Naive thymus-derived CD8-positive, alpha-beta T cell (primary cell): ENCODE measurements around the gene CAV2. TPM values are rescaled to one million over a fixed set of nuclear protein-coding genes. Genes with fewer than 3 reads are reported as not detected.

Source experiments
- ATAC-seq, 2 donors: fragments of 150-1000 bp; cut with Tn5 transposase in 1 of 2; sonication (Bioruptor Pico), chemical (Tn5 transposase) in 1 of 2; 1 replicate in 1 of 2; 2 replicates in 1 of 2; pipeline ENCODE4 v1.10.0; 2021; ENCODE audit warnings: mild to moderate bottlenecking in 2 of 2, moderate library complexity in 2 of 2
- POLR2A ChIA-PET: fragments of 350-600 bp; sonication (Branson Sonifier 250); formaldehyde crosslinking; loops from one replicate; lab custom pipeline; 2021; ENCODE audit warnings: antibody characterized with exemption; lab: Charles Lee
- DNase-seq, 10 donors: peaks; one replicate each; pipeline versions ENCODE4 v3.0.0 to v3.0.0-alpha.2; 2020 to 2022
- H3K27ac Mint-ChIP-seq, 10 donors: one replicate each; pipeline ENCODE4 v1.8.0; 2020 to 2022; ENCODE audit warnings: mild to moderate bottlenecking in 10 of 10, mixed read lengths in 10 of 10, moderate library complexity in 4 of 10, inconsistent platforms in 1 of 10
- H3K27me3 Mint-ChIP-seq, 5 donors: one replicate each; pipeline ENCODE4 v1.8.0; 2021 to 2022; ENCODE audit warnings: mixed read lengths in 5 of 5
- H3K36me3 Mint-ChIP-seq, 3 donors: one replicate each; pipeline ENCODE4 v1.8.0; 2020 to 2022; ENCODE audit warnings: mixed read lengths in 3 of 3, mild to moderate bottlenecking in 2 of 3, inconsistent platforms in 1 of 3
- H3K4me1 Mint-ChIP-seq, 4 donors: one replicate each; pipeline ENCODE4 v1.8.0; 2021 to 2022; ENCODE audit warnings: mixed read lengths in 4 of 4
- H3K4me3 Mint-ChIP-seq, 10 donors: one replicate each; pipeline ENCODE4 v1.8.0; 2020 to 2022; ENCODE audit warnings: mild to moderate bottlenecking in 10 of 10, mixed read lengths in 10 of 10, moderate library complexity in 6 of 10, inconsistent platforms in 1 of 10
- H3K9me3 Mint-ChIP-seq, 9 donors: one replicate each; pipeline ENCODE4 v1.8.0; 2020 to 2022; ENCODE audit warnings: mixed read lengths in 9 of 9, mild to moderate bottlenecking in 3 of 9, inconsistent platforms in 1 of 9, moderate library complexity in 1 of 9
- polyA plus RNA-seq, 3 donors: library from polyadenylated mRNA; unstranded; fragments of 300-500 nt; fragmentation: Illumina TruSeq; gene quantifications; one replicate each; pipeline ENCODE4 v1.2.3, GENCODE V29; 2021
- total RNA-seq, 8 experiments: library from RNA in 2 of 8; stranded (reverse) in 2 of 8; gene quantifications; one replicate each; pipeline ENCODE4 v1.2.3 and lab custom pipeline; 2021 to 2026

CAV2 gene
- total and polyA plus RNA-seq, 5 experiments from 2014 or later = not detected

DNA sequence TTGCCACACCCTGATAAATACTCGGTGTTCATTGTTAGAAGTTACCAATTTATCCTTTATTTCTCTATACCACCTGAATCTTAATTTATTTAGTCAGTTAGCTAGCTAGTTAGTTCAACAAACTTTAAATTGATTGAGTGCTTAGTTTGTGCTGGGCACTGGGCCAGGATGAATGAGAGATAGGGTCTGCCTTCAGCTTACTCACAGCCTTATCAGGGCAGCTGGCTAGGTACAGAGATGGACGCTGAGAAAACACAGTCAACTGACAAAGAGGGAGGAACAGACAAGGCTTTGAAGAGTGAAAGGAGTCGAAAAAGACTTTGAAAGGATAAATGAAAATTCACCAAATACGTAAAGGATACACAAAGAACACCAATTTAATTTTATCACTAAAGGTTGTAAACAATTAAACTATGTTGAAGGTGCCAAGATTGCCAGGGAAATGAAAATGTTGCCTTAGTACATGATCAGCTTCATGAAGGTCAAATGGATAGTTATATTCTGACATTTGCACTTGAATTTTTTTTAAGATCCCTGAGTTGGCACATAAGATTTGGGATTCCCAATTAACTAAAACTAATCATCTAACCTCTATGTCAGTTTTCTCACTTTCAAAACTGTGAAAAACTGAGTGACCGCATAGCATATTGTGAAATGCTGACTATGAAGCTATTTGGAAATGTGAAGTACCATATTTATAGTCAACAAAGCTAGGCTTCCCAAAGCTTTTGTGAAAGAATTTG is 2.1 kb downstream of the CAV2 start:
- DNase-seq = no peak
- Mint-ChIP-seq H3K36me3 (peaks cover 0 to 4% (median 0%) of the 10 kb centered on the region in 3 donors), H3K4me3 (peak overlapping the region in 1 of 10 donors; percentile 43), H3K27me3 (peaks cover 34 to 74% (median 40%) of the 10 kb centered on the region in 5 donors), H3K9me3 (peaks cover 0 to 5% (median 0%) of the 10 kb centered on the region in 9 donors), H3K27ac (no peak overlapping the region), H3K4me1 (peaks cover 8 to 12% (median 12%) of the 10 kb centered on the region in 4 donors)
- ATAC-seq = no peak
- POLR2A ChIA-PET = no interaction called here

- peaks cover 33 to 65% (median 40%) of the 10 kb centered on the region in 5 donors for H3K27me3 Mint-ChIP-seq
- no peak overlapping the region for H3K4me3 Mint-ChIP-seq
- ATAC-seq (no peak), DNase-seq (no peak)
- POLR2A ChIA-PET = no interaction called here
- peaks cover 8 to 12% (median 12%) of the 10 kb centered on the region in 4 donors for H3K4me1 Mint-ChIP-seq
- H3K27ac Mint-ChIP-seq = no peak overlapping the region
- H3K36me3 Mint-ChIP-seq = peaks cover 0 to 4% (median 0%) of the 10 kb centered on the region in 3 donors
- H3K9me3 Mint-ChIP-seq = peaks cover 0 to 5% (median 0%) of the 10 kb centered on the region in 9 donors
These were observed 2.9 kb downstream of the CAV2 start for GRCh38 chr7:116502201-116503096.

DNA sequence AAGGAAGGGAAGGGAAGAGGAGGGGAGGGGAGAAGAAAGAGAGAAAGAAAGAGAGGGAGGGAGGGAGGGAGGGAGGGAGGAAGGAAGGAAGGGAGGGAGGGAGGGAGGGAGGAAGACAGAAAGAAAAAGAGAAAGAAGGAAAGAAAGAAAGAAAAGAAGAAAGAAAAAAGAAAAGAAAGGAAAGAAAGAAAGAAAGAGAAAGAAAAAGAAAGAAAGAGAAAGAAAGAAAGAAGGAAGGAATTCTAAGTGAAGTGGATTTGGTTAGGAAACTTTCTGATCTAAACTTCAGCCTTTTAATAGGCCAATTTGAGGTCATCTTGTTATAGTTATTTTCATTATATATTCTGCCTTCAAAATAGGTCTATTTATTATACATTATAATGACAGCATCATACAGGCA is 4.3 kb downstream of the CAV2 start:
- peaks cover 8 to 12% (median 10%) of the 10 kb centered on the region in 4 donors for H3K4me1 Mint-ChIP-seq
- H3K9me3 Mint-ChIP-seq = peaks cover 0 to 5% (median 0%) of the 10 kb centered on the region in 9 donors
- no peak for DNase-seq
- peaks cover 25 to 52% (median 30%) of the 10 kb centered on the region in 5 donors for H3K27me3 Mint-ChIP-seq
- no peak overlapping the region for H3K4me3 Mint-ChIP-seq
- POLR2A ChIA-PET = no interaction called here
- ATAC-seq = no peak
- peaks cover 0 to 4% (median 0%) of the 10 kb centered on the region in 3 donors for H3K36me3 Mint-ChIP-seq
- no peak overlapping the region for H3K27ac Mint-ChIP-seq

DNA sequence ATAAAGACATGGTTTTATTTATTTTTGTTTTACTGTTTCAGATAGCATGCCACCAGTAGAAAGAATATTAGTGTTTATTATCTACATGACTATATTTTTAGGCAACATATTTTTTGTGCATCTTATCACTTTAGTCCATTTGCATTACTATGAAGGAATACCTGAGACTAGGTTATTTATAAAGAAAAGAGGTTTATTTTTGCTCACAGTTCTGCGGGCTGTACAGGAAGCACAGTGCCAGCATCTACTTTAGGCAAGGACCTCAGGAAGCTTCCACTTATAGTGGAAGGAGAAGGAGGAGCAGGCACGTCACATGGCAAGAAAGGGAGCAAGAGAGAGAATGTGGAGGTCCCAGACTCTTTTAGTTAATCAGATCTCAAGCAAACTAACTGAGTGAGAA is 5.7 kb downstream of the CAV2 start:
- DNase-seq (no peak), ATAC-seq (no peak)
- peaks cover 0 to 5% (median 0%) of the 10 kb centered on the region in 9 donors for H3K9me3 Mint-ChIP-seq
- H3K27me3 Mint-ChIP-seq = peaks cover 23 to 53% (median 31%) of the 10 kb centered on the region in 5 donors
- H3K4me1 Mint-ChIP-seq = peaks cover 5 to 7% (median 6%) of the 10 kb centered on the region in 4 donors
- POLR2A ChIA-PET = no interaction called here
- H3K27ac Mint-ChIP-seq = no peak overlapping the region
- no peak overlapping the region for H3K4me3 Mint-ChIP-seq
- H3K36me3 Mint-ChIP-seq = peaks cover 0 to 2% (median 0%) of the 10 kb centered on the region in 3 donors

GRCh38 chr7:116505823-116506222 is 6.3 kb downstream of the CAV2 start:
- Mint-ChIP-seq H3K9me3 (peaks cover 0 to 5% (median 0%) of the 10 kb centered on the region in 9 donors), H3K36me3 (no peaks in the 10 kb centered on the region), H3K27ac (no peak overlapping the region), H3K4me1 (peaks cover 0 to 2% (median under 1%) of the 10 kb centered on the region in 4 donors), H3K27me3 (peaks cover 18 to 52% (median 26%) of the 10 kb centered on the region in 5 donors), H3K4me3 (no peak overlapping the region)
- no peak for DNase-seq
- POLR2A ChIA-PET = no interaction called here
- ATAC-seq = no peak

DNA sequence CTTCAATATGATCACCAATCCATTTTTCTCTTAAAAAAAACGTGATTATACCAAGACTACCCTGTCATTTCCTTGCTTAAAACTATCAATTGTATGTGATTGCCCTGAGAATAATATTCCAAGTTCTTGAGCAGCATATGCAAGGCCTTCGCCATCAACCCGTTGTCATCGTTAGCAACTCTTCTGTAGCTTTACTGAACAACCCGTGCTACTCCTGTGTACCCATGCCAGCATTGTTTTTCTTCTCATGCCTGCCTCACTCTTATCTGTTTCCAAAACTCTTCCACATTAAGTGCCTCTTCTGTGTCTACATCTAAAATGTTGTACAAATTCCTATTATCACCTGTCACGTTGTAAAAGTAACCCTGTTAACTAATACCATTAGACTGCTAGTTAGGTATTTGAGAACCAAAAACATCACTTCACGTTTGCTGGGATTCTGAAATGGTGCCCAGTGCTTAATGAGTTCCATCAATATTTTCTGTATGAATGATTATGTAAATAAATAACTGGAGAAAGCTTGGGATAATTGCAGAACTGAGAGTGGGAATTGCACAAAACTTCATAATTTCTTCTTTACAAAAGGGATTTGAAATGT is 10.5 kb downstream of the CAV2 start:
- Mint-ChIP-seq H3K36me3 (no peaks in the 10 kb centered on the region), H3K4me1 (peaks cover 2 to 17% (median 11%) of the 10 kb centered on the region in 4 donors), H3K4me3 (no peak overlapping the region), H3K9me3 (peaks cover 0 to 3% (median 0%) of the 10 kb centered on the region in 9 donors), H3K27ac (no peak overlapping the region), H3K27me3 (peaks cover 12 to 58% (median 20%) of the 10 kb centered on the region in 5 donors)
- POLR2A ChIA-PET = no interaction called here
- ATAC-seq (no peak), DNase-seq (no peak)

GRCh38 chr7:116510795-116511194 is 11.3 kb downstream of the CAV2 start:
- DNase-seq = no peak
- Mint-ChIP-seq H3K4me1 (peaks cover 2 to 17% (median 11%) of the 10 kb centered on the region in 4 donors), H3K36me3 (no peaks in the 10 kb centered on the region), H3K9me3 (no peaks in the 10 kb centered on the region), H3K4me3 (no peak overlapping the region), H3K27me3 (peaks cover 15 to 58% (median 22%) of the 10 kb centered on the region in 5 donors), H3K27ac (no peak overlapping the region)
- POLR2A ChIA-PET = no interaction called here
- ATAC-seq = no peak

DNA sequence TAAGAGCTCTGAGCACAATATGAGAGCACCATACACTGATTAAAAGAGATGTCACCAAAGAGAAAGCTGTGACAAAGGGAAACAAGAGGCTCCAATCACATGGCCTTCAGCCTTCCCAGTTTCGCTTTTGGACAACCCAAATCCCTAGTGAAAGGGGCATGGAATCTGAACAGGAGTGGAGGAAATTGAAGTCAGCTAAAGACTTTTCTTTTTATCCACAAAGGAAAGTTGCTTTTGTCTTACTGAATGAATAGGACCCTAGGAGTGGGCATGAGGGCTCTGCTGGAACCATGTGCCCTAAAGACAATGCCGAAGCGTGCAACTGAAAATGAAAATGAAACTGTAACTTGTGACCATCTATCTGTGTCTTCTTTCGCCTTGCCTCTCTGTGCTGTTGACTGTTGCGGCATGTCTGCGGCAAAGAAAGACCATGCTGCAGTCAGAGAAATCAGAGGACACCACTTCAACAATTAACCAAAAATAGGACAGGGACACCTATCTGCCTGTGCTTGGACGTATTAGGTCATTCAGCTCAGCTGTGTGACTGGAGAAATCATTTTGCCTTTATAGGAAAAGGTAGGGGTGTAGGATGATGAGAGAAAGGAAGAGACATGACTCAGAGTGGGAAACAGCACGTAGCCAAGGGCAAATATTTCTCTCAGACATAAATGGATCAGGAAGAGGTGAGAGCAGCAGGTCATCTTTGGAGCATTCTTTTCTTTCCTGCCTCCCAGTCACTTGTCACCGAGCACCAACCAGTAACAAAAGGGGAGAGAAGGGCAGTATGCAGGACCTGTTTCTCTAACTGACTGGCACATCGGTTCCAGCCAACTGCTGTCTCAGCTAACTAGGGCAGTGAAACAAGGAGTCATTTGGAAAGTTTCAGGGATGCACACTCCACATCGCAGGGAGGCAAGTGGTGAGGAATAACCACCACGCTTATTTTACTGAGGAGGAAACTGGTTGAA is 12.3 kb downstream of the CAV2 start:
- H3K9me3 Mint-ChIP-seq = no peaks in the 10 kb centered on the region
- POLR2A ChIA-PET = no interaction called here
- H3K4me1 Mint-ChIP-seq = peaks cover 2 to 17% (median 11%) of the 10 kb centered on the region in 4 donors
- ATAC-seq = peak; percentile 62 to 65
- peak overlapping the region; percentile 43 to 87 (median 76) for H3K4me3 Mint-ChIP-seq
- peak overlapping the region in 9 of 10 donors; percentile 5 to 88 (median 25) for H3K27ac Mint-ChIP-seq
- peak in 3 of 10 donors; percentile 8 to 31 (median 20) for DNase-seq
- H3K27me3 Mint-ChIP-seq = peaks cover 16 to 60% (median 21%) of the 10 kb centered on the region in 5 donors
- H3K36me3 Mint-ChIP-seq = no peaks in the 10 kb centered on the region

GRCh38 chr7:116512520-116513188 is 13.1 kb downstream of the CAV2 start:
- ATAC-seq (no peak), DNase-seq (no peak)
- Mint-ChIP-seq H3K27me3 (peaks cover 16 to 60% (median 20%) of the 10 kb centered on the region in 5 donors), H3K36me3 (no peaks in the 10 kb centered on the region), H3K4me3 (peak overlapping the region in 4 of 10 donors; percentile 71 to 87 (median 82)), H3K4me1 (peaks cover 2 to 17% (median 11%) of the 10 kb centered on the region in 4 donors), H3K27ac (peak overlapping the region in 2 of 10 donors; percentile 44 to 88), H3K9me3 (no peaks in the 10 kb centered on the region)
- POLR2A ChIA-PET = no interaction called here

GRCh38 chr7:116515584-116515983 is 16.0 kb downstream of the CAV2 start:
- Mint-ChIP-seq H3K4me1 (peaks cover 2 to 17% (median 11%) of the 10 kb centered on the region in 4 donors), H3K36me3 (no peaks in the 10 kb centered on the region), H3K27me3 (peaks cover 18 to 58% (median 23%) of the 10 kb centered on the region in 5 donors), H3K9me3 (no peaks in the 10 kb centered on the region), H3K4me3 (no peak overlapping the region), H3K27ac (no peak overlapping the region)
- ATAC-seq (no peak), DNase-seq (no peak)
- POLR2A ChIA-PET = no interaction called here

GRCh38 chr7:116516324-116516723 is 16.8 kb downstream of the CAV2 start:
- H3K4me3 Mint-ChIP-seq = no peak overlapping the region
- H3K4me1 Mint-ChIP-seq = peaks cover 2 to 15% (median 10%) of the 10 kb centered on the region in 4 donors

More at GRCh38 chr7:116516324-116516723, 16.8 kb downstream of the CAV2 start:
- no peaks in the 10 kb centered on the region for H3K36me3 Mint-ChIP-seq
- H3K9me3 Mint-ChIP-seq = no peaks in the 10 kb centered on the region
- no peak for ATAC-seq
- POLR2A ChIA-PET = no interaction called here
- peaks cover 21 to 55% (median 25%) of the 10 kb centered on the region in 5 donors for H3K27me3 Mint-ChIP-seq
- no peak for DNase-seq
- H3K27ac Mint-ChIP-seq = no peak overlapping the region
